ENCODE data around the gene PGPEP1. TPM values are rescaled to one million over a fixed set of nuclear protein-coding genes. Genes with fewer than 3 reads are reported as not detected.
"Not testable (repeated sequence)": the region's sequence is repeated elsewhere in the genome, so short reads cannot be mapped to it uniquely, and the experiment has no call there.

Gene PGPEP1
- total and polyA plus RNA-seq, 12 donors, result 10.0 to 61.3 (median 45.2) TPM

DNA sequence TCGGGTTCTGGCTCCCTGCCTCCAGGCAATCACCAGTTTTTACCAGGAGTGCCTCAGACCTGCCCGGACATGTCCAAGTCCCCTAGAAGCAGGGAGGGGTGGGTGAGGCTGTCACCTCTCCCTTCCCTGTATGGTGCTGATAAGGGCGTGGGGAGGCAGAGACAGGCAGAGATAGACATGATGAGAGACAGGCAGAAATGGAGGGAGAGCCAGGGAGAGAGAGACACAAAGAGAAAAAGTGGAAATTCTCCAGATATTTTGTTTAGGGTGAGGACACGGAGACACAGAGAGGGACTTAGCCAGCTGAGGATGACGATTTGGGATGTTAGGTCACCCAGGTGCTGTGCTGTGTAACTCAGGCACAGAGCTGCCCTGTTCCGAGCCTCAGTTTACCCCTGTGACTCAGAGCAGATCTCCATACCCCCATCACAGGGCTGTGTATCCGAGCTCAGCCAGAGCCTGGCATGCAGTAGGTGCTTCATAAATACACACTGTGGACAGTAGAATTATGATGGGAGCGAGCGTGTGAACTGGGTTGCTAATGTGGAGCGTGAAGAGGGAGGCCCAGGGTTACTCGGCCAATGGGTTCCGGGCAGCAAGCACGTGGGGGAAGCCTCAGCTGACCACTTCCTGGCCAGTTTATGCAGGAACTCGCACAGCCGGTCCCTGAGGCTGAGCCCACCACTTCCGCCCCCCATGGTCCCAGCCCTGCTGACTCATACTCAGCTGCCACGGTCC, 33.7 kb downstream of the PGPEP1 start:
- Histone ChIP-seq H3K27ac (peak overlapping the region in 9 of 10 donors; percentile 41 to 91 (median 83)), H3K4me3 (peak overlapping the region in 2 of 10 donors; percentile 2 to 15), H3K36me3 (no peaks in the 10 kb centered on the region), H3K4me1 (peaks cover 10 to 44% (median 25%) of the 10 kb centered on the region in 9 donors), H3K9me3 (no peaks in the 10 kb centered on the region), H3K27me3 (no peaks in the 10 kb centered on the region)
- intact Hi-C loops (cut with DNase I), result no loop called here
- peak; percentile 85 to 95 for DNase-seq
- ATAC-seq, result peak; percentile 95 to 99 (median 97)
- TF ChIP-seq, protein P1, sequence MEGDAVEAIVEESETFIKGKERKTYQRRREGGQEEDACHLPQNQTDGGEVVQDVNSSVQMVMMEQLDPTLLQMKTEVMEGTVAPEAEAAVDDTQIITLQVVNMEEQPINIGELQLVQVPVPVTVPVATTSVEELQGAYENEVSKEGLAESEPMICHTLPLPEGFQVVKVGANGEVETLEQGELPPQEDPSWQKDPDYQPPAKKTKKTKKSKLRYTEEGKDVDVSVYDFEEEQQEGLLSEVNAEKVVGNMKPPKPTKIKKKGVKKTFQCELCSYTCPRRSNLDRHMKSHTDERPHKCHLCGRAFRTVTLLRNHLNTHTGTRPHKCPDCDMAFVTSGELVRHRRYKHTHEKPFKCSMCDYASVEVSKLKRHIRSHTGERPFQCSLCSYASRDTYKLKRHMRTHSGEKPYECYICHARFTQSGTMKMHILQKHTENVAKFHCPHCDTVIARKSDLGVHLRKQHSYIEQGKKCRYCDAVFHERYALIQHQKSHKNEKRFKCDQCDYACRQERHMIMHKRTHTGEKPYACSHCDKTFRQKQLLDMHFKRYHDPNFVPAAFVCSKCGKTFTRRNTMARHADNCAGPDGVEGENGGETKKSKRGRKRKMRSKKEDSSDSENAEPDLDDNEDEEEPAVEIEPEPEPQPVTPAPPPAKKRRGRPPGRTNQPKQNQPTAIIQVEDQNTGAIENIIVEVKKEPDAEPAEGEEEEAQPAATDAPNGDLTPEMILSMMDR (IDR thresholded peaks at IDR 0.05), result no peak
- WGBS, 2 donors, result 21 to 25% methylated on average over 17 of the region's 17 CpGs

DNA sequence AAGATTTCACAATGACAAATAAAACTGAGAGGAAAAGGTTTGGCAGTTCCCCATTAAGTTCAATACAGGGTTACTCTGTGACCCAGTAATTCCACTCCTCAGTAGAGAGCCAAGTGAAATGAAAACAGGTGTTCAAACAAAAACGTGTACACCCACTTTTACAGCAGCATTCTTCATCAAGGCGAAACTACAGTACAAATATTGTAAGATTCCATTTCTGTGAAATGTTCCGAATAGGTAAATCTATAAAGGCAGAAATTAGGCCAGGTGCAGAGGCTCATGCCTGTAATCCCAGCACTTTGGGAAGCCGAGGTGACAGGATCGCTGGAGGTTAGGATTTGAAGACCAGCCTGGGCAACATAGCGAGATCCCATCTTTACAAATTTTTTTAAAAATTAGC, 36.6 kb downstream of the PGPEP1 start:
- Histone ChIP-seq H3K36me3 (no peaks in the 10 kb centered on the region), H3K4me1 (peaks cover 10 to 64% (median 37%) of the 10 kb centered on the region in 9 donors), H3K9me3 (no peaks in the 10 kb centered on the region), H3K27me3 (no peaks in the 10 kb centered on the region), H3K4me3 (no peak overlapping the region), H3K27ac (no peak overlapping the region)
- ATAC-seq (no peak), DNase-seq (no peak)
- intact Hi-C loops (cut with DNase I), result no loop called here
- WGBS, 2 donors, result 94% methylated on average over 6 of the region's 6 CpGs
- TF ChIP-seq, protein P1 (IDR thresholded peaks at IDR 0.05), result no peak

DNA sequence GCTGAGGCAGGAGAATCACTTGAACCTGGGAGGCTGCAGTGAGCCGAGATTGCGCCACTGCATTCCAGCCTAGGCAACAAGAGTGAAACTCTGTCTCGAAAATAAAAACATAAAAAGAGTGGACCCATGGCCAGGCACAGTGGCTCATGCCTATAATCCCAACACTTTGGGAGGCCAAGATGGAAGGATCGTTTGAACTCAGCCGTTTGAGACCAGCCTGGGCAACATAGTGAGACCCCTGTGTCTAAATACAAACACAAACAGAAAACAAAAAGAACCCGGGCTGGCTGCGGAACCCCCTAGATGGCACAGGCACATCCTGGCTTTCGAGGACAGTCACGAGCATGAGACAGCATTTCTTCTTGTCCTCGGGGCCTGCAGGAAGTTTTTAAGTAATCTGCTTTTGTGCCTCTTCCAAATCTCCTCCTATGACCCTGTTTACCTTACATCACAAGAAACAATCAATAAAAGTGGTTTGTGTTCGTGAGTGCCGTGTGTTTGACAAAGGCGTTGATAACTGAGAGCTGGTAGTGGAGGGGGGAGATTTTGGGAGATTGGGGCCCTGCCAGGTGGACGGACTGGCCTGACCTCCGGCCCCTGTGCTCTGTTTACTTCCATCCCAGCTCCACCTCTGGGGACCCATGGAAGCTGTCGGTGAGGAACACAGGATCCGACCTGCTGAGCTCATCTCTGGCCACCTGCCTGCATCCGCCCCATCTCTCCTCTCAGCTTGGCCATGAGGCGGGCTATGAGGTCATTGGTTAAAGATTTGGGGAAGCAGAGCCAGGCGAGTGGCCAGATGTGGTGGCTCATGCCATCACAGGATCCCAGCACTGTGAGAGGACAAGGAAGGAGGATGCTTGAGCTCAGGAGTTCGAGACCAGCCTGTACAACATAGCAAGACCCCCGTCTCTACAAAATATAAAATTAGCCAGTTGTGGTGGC, 39.7 kb downstream of the PGPEP1 start:
- peak; percentile 68 to 94 (median 90) for ATAC-seq
- WGBS, 2 donors, result 43 to 55% methylated on average over 22 of the region's 22 CpGs
- Histone ChIP-seq H3K4me3 (no peak overlapping the region), H3K27me3 (peaks cover 0 to 8% (median 0%) of the 10 kb centered on the region in 7 donors), H3K27ac (peak overlapping the region in 9 of 10 donors; percentile 29 to 81 (median 70)), H3K36me3 (no peaks in the 10 kb centered on the region), H3K4me1 (peaks cover 0 to 38% (median 18%) of the 10 kb centered on the region in 9 donors), H3K9me3 (no peaks in the 10 kb centered on the region)
- peak; percentile 76 to 89 for DNase-seq
- intact Hi-C loops (cut with DNase I), result no loop called here
- TF ChIP-seq, protein P1 (IDR thresholded peaks at IDR 0.05), result no peak

DNA sequence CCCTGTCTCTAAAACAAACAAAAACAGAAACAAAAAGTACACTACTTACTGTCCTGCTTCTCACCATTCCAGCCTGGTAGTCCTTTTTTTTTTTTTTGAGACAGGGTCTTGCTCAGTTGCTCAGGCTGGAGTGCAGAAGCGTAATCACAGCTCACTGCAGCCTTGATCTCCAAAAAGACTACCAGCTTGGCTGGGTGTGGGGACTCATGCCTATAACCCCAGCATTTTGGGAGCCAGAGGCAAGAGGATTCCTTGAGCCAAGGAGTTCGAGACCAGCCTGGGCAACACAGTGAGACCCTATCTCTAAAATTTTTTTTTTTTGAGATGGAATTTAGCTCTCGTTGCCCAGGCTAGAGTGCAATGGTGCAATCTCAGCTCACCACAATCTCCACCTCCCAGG, 40.4 kb downstream of the PGPEP1 start:
- Histone ChIP-seq H3K27ac (peak overlapping the region in 7 of 10 donors; percentile 62 to 81 (median 71)), H3K4me1 (peaks cover 0 to 35% (median 14%) of the 10 kb centered on the region in 9 donors), H3K9me3 (no peaks in the 10 kb centered on the region), H3K36me3 (no peaks in the 10 kb centered on the region), H3K4me3 (no peak overlapping the region), H3K27me3 (peaks cover 0 to 10% (median 0%) of the 10 kb centered on the region in 7 donors)
- TF ChIP-seq, protein P1 (IDR thresholded peaks at IDR 0.05), result no peak
- ATAC-seq (no peak), DNase-seq (no peak)
- WGBS, 2 donors, result 75 to 99% methylated on average over 3 of the region's 3 CpGs
- intact Hi-C loops (cut with DNase I), result no loop called here

DNA sequence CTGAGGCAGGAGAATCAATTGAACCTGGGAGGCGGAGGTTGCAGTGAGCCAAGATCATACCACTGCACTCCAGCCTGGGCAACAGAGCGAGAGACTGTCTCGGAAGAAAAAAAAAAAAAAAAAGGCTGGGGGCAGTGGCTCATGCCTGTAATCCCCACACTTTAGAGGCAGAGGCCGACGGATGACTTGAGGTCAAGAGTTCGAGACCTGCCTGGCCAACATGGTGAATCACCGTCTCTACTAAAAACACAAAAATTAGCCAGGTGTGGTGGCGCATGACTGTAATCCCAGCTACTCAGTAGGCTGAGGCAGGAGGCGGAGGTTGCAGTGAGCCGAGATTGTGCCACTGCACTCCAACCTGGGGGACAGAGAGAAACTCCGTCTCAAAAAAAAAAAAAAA, 43.2 kb downstream of the PGPEP1 start:
- ATAC-seq; H3K36me3 ChIP-seq; intact Hi-C loops (cut with DNase I); DNase-seq; H3K4me3 ChIP-seq; H3K9me3 ChIP-seq; H3K27ac ChIP-seq: not testable (repeated sequence)
- Histone ChIP-seq H3K4me1 (peaks cover 0 to 55% (median 26%) of the 10 kb centered on the region in 9 donors), H3K27me3 (peaks cover 0 to 16% (median 0%) of the 10 kb centered on the region in 7 donors)
- 94 to 96% methylated on average over 11 of the region's 11 CpGs for WGBS, 2 donors

Measured in heart right ventricle (tissue), 16 donors.